Ectodermal cell (in vitro differentiated cells): ENCODE results near the gene PPP2R5D.
"Not testable (repeated sequence)": the region's sequence is repeated elsewhere in the genome, so short reads cannot be mapped to it uniquely, and the experiment has no call there.

Experiments used
- H3K27ac ChIP-seq: 2 replicates; pipeline ENCODE4 v1.7.0; 2013; ENCODE audit warnings: mild to moderate bottlenecking, low read depth, low read length; ENCODE audit not compliant: insufficient read depth, poor library complexity, severe bottlenecking
- H3K27me3 ChIP-seq: 2 replicates; pipeline ENCODE4 v1.7.0; 2013; ENCODE audit warnings: mild to moderate bottlenecking, low read length; ENCODE audit not compliant: insufficient read depth, control insufficient read depth, poor library complexity, severe bottlenecking
- H3K36me3 ChIP-seq: one replicate; pipeline ENCODE4 v1.7.0; 2013; ENCODE audit warnings: low read length; ENCODE audit not compliant: control insufficient read depth, insufficient read depth
- H3K4me1 ChIP-seq: one replicate; pipeline ENCODE4 v1.7.0; 2013; ENCODE audit warnings: low read length; ENCODE audit not compliant: control insufficient read depth, insufficient read depth
- H3K4me3 ChIP-seq: 2 replicates; pipeline ENCODE4 v1.7.0; 2013; ENCODE audit warnings: low read depth, low read length, control low read depth; ENCODE audit not compliant: insufficient read depth
- H3K9me3 ChIP-seq: 2 replicates; pipeline ENCODE4 v1.7.0; 2013; ENCODE audit warnings: mild to moderate bottlenecking, low read length, moderate library complexity; ENCODE audit not compliant: control insufficient read depth
- WGBS, 2 experiments: methylation state at CpG; one replicate each; pipeline ENCODE4 v1.1.7; 2013; ENCODE audit warnings: missing lambda C conversion rate in 2 of 2; 5-methylcytosine and 5-hydroxymethylcytosine counted together

The PPP2R5D gene

GRCh38 chr6:42988486-42989020 lies 4.2 kb downstream of the PPP2R5D start:
- no peaks in the 10 kb centered on the region for H3K27me3 ChIP-seq
- no peak overlapping the region for H3K4me3 ChIP-seq
- H3K4me1 ChIP-seq = peaks cover 10% of the 10 kb centered on the region
- H3K9me3 ChIP-seq = no peaks in the 10 kb centered on the region
- peaks cover 3% of the 10 kb centered on the region for H3K36me3 ChIP-seq
- no peak overlapping the region for H3K27ac ChIP-seq
- 87 to 91% methylated on average over 1 of the region's 1 CpG for WGBS, 2 experiments

- no peaks in the 10 kb centered on the region for H3K27me3 ChIP-seq
- 96% methylated on average over 5 of the region's 5 CpGs for WGBS, 2 experiments
- no peak overlapping the region for H3K4me3 ChIP-seq
- H3K9me3 ChIP-seq = no peaks in the 10 kb centered on the region
- peaks cover 3% of the 10 kb centered on the region for H3K36me3 ChIP-seq
- no peak overlapping the region for H3K27ac ChIP-seq
- peaks cover 10% of the 10 kb centered on the region for H3K4me1 ChIP-seq
Measured at GRCh38 chr6:42989923-42990322, 5.6 kb downstream of the PPP2R5D start.

GRCh38 chr6:42993445-42993844 lies 9.1 kb downstream of the PPP2R5D start:
- WGBS, 2 experiments = 95 to 96% methylated on average over 2 of the region's 2 CpGs
- H3K9me3 ChIP-seq = no peaks in the 10 kb centered on the region
- no peak overlapping the region for H3K4me3 ChIP-seq
- H3K36me3 ChIP-seq = no peaks in the 10 kb centered on the region
- H3K27ac ChIP-seq = no peak overlapping the region
- no peaks in the 10 kb centered on the region for H3K4me1 ChIP-seq
- no peaks in the 10 kb centered on the region for H3K27me3 ChIP-seq

- H3K9me3 ChIP-seq = no peaks in the 10 kb centered on the region
Measured at GRCh38 chr6:42996513-42996912, 12.1 kb downstream of the PPP2R5D start.

GRCh38 chr6:42998205-42998604 lies 13.8 kb downstream of the PPP2R5D start:
- not testable (repeated sequence) for H3K27me3 ChIP-seq, H3K9me3 ChIP-seq, H3K36me3 ChIP-seq, H3K4me3 ChIP-seq, H3K27ac ChIP-seq, H3K4me1 ChIP-seq
- 94% methylated on average over 9 of the region's 9 CpGs for WGBS, 2 experiments

More at GRCh38 chr6:42996513-42996912, 12.1 kb downstream of the PPP2R5D start:
- Histone ChIP-seq H3K27me3 (no peaks in the 10 kb centered on the region), H3K4me3 (no peak overlapping the region), H3K36me3 (no peaks in the 10 kb centered on the region), H3K27ac (no peak overlapping the region), H3K4me1 (no peaks in the 10 kb centered on the region)

- H3K36me3 ChIP-seq = peaks cover under 1% of the 10 kb centered on the region
- H3K4me1 ChIP-seq = no peaks in the 10 kb centered on the region
- no peak overlapping the region for H3K27ac ChIP-seq
- H3K27me3 ChIP-seq = no peaks in the 10 kb centered on the region
- H3K9me3 ChIP-seq = no peaks in the 10 kb centered on the region
- WGBS, 2 experiments = 94 to 95% methylated on average over 8 of the region's 8 CpGs
- no peak overlapping the region for H3K4me3 ChIP-seq
Measured at GRCh38 chr6:43001843-43002242, 17.5 kb downstream of the PPP2R5D start.

- Histone ChIP-seq H3K36me3 (peaks cover 16% of the 10 kb centered on the region), H3K4me1 (no peaks in the 10 kb centered on the region), H3K27ac (no peak overlapping the region), H3K4me3 (no peak overlapping the region), H3K9me3 (no peaks in the 10 kb centered on the region), H3K27me3 (no peaks in the 10 kb centered on the region)
- 91 to 92% methylated on average over 5 of the region's 5 CpGs for WGBS, 2 experiments
Measured at GRCh38 chr6:43005844-43006243, 21.5 kb downstream of the PPP2R5D start.

DNA sequence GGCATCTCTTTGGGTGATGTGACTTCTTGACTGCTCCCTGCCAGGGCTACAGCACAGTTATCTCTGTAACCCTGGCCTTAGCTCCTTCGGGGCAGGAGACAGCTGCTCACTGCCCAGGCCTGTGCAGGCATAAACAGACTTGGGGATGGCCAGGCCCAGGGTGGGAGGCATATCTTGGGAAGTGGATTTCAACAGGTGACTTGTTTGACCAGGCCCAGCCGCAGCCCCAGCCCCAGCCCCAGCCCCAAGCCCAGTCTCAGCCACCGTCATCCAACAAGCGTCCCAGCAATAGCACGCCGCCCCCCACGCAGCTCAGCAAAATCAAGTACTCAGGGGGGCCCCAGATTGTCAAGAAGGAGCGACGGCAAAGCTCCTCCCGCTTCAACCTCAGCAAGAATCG lies 21.9 kb downstream of the PPP2R5D start:
- 93 to 95% methylated on average over 11 of the region's 11 CpGs for WGBS, 2 experiments

GRCh38 chr6:43007126-43007525 lies 22.8 kb downstream of the PPP2R5D start:
- H3K27ac ChIP-seq = no peak overlapping the region
- H3K36me3 ChIP-seq = peaks cover 24% of the 10 kb centered on the region
- no peaks in the 10 kb centered on the region for H3K4me1 ChIP-seq
- 94% methylated on average over 9 of the region's 9 CpGs for WGBS, 2 experiments
- H3K27me3 ChIP-seq = no peaks in the 10 kb centered on the region
- H3K4me3 ChIP-seq = no peak overlapping the region
- H3K9me3 ChIP-seq = no peaks in the 10 kb centered on the region

More for the DNA sequence above, 21.9 kb downstream of the PPP2R5D start:
- peaks cover 19% of the 10 kb centered on the region for H3K36me3 ChIP-seq
- no peaks in the 10 kb centered on the region for H3K27me3 ChIP-seq
- H3K4me3 ChIP-seq = no peak overlapping the region
- H3K9me3 ChIP-seq = no peaks in the 10 kb centered on the region
- H3K27ac ChIP-seq = no peak overlapping the region
- no peaks in the 10 kb centered on the region for H3K4me1 ChIP-seq

GRCh38 chr6:43009124-43009523 lies 24.8 kb downstream of the PPP2R5D start:
- H3K27me3 ChIP-seq = no peaks in the 10 kb centered on the region
- peaks cover 24% of the 10 kb centered on the region for H3K36me3 ChIP-seq
- H3K4me3 ChIP-seq = no peak overlapping the region
- no peak overlapping the region for H3K27ac ChIP-seq
- H3K4me1 ChIP-seq = peaks cover 9% of the 10 kb centered on the region
- WGBS, 2 experiments = 81 to 91% methylated on average over 6 of the region's 6 CpGs
- H3K9me3 ChIP-seq = no peaks in the 10 kb centered on the region

DNA sequence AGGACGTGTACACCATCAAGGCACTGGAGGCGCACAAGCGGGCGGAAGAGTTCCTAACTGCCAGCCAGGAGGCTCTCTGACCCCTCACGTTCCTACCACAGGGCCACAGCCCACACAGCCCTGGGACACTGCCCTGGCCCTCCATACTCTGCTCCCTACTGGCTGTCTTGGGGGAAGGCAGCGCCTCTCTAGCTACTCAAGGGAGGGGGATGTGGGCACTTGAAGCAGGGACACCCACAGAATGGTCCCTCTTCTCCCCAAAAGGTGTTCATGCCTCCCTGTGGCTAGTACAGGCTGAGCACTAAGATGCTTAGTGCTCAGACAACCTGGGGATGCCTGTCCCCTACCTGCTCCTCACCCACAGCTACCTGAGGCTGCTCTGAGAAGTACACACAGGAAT lies 26.8 kb downstream of the PPP2R5D start:
- WGBS, 2 experiments = 87% methylated on average over 6 of the region's 6 CpGs

More for the DNA sequence above, 26.8 kb downstream of the PPP2R5D start:
- H3K4me1 ChIP-seq = peaks cover 14% of the 10 kb centered on the region
- H3K27me3 ChIP-seq = no peaks in the 10 kb centered on the region
- peaks cover 24% of the 10 kb centered on the region for H3K36me3 ChIP-seq
- no peak overlapping the region for H3K4me3 ChIP-seq
- no peaks in the 10 kb centered on the region for H3K9me3 ChIP-seq
- H3K27ac ChIP-seq = no peak overlapping the region
